NCI-H82 (cell line): ENCODE measurements around the gene HACD2.
A peak's percentile ranks its signal among the peaks of the same experiment; 100 is the strongest.

Experiments
- DNase-seq: peaks from one replicate; lab custom pipeline; 2025; lab: John Stamatoyannopoulos, UW

Gene HACD2

GRCh38 chr3:123447416-123447748 is 137.5 kb downstream of the HACD2 start:
- no peak for DNase-seq

GRCh38 chr3:123446610-123447109 is 138.2 kb downstream of the HACD2 start:
- no peak for DNase-seq

DNA sequence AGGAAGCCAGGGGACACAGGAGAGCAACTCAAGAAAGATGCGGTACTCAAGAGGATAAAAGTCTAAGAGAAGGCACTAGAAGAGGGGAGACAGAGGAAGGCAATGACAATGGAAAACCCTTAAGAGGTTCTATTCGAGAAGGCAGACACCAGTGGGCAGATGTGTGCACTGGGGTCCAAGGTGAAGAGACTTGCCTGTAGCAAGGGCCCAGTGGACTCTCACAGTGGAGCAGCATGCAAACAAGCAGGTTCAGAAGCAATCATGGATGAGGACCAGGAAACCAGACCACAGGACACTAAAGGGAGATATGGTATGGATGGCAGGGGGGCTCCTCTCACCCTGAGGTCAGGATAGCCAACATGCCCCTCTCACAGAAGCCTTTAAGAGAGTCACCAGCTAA is 138.6 kb downstream of the HACD2 start:
- no peak for DNase-seq

DNA sequence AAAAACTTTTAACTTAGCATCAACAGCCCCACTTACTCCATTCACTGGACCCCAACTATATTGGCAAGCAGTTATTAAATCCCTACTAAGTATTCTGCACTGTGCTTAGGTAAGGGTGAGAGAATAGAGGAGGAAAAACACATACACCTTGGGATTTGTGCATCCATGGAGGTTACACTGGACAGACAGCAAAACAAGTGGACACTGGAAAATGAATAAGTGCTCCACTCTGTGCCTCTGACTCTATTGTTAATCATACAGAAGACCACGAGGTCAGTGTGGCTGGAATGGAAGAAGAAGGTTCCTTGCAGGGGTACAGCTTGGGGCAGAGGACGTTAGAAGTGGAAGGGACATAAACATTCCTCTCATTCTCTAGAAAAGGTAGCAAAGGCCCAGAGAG is 139.2 kb downstream of the HACD2 start:
- no peak for DNase-seq

GRCh38 chr3:123444744-123445143 is 140.1 kb downstream of the HACD2 start:
- DNase-seq: peak; percentile 14

DNA sequence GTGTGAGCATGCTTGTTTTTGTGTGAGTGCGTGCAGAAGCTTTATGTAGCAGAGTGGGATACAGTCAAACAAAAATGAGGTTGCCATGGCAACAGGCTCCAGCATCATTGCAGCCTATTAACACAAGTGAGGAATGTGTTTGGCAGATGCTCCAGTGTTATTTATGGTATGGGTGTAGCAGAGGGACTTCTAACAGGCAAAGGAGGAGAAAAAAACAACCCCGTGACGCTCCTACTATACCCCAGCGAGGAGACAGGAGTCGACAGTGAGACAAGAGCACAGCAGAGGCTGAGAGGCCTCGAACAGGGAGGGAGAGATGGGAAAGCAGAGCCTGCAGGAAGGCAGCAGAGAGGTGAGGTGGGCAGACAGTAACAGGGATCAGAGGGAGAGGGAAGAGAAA is 140.8 kb downstream of the HACD2 start:
- DNase-seq: no peak

- DNase-seq: no peak
Measured at GRCh38 chr3:123442908-123443307, 141.9 kb downstream of the HACD2 start.

- no peak for DNase-seq
Measured at GRCh38 chr3:123442125-123442524, 142.7 kb downstream of the HACD2 start.
